Caco-2 (cell line): ENCODE results near the gene TXLNG. TPM values are rescaled to one million over a fixed set of nuclear protein-coding genes. Genes with fewer than 3 reads are reported as not detected.
A peak's percentile ranks its signal among the peaks of the same experiment; 100 is the strongest.

Experiments
- BruUV-seq: library from RNA; stranded (reverse); fragments of 400-500 nt; replicated peaks from 2 replicates; lab custom pipeline; 2021; lab: Mats Ljungman, UMichigan
- CTCF ChIA-PET: fragments of 300-600 bp; sonication (Branson Sonifier 250); formaldehyde crosslinking; loops from one replicate; lab custom pipeline; 2022; ENCODE audit warnings: antibody characterized with exemption; lab: Charles Lee
- POLR2A ChIA-PET: fragments of 300-600 bp; sonication (Branson Sonifier 250); formaldehyde crosslinking; loops from one replicate; lab custom pipeline; 2022; ENCODE audit warnings: antibody characterized with exemption; lab: Charles Lee
- DNase-seq, 2 experiments: peaks; one replicate each; pipeline versions ENCODE4 v3.0.0 to v3.0.0-alpha.2; 2020 to 2022
- H3K27me3 ChIP-seq: replicated peaks from 2 replicates; pipeline ENCODE4 v1.6.0; 2011; ENCODE audit warnings: low read length; ENCODE audit not compliant: control insufficient read depth, insufficient read depth
- H3K36me3 ChIP-seq: 2 replicates; pipeline ENCODE4 v1.5.1; 2011; ENCODE audit warnings: low read length; ENCODE audit not compliant: control insufficient read depth, insufficient read depth
- H3K4me1 ChIP-seq: fragments of 250-450 bp; sonication (Bioruptor Pico); 2 replicates; pipeline ENCODE4 v1.5.1; 2020; ENCODE audit warnings: mild to moderate bottlenecking
- H3K4me3 ChIP-seq: 2 replicates; pipeline ENCODE4 v1.5.1; 2011; ENCODE audit warnings: low read depth, mild to moderate bottlenecking, control low read depth, low read length
- H3K9me3 ChIP-seq: fragments of 250-450 bp; sonication (Bioruptor Pico); 2 replicates; pipeline ENCODE4 v1.5.1; 2020; ENCODE audit warnings: mild to moderate bottlenecking, moderate library complexity
- H3K27ac Mint-ChIP-seq: one replicate; pipeline ENCODE4 v1.8.0; 2022; ENCODE audit warnings: mixed read lengths; ENCODE audit not compliant: unreplicated experiment
- H3K27me3 Mint-ChIP-seq: one replicate; pipeline ENCODE4 v1.8.0; 2022; ENCODE audit warnings: mixed read lengths; ENCODE audit not compliant: insufficient read depth, unreplicated experiment
- H3K36me3 Mint-ChIP-seq: one replicate; pipeline ENCODE4 v1.8.0; 2022; ENCODE audit warnings: mild to moderate bottlenecking, mixed read lengths; ENCODE audit not compliant: insufficient read depth, unreplicated experiment
- H3K4me1 Mint-ChIP-seq: one replicate; pipeline ENCODE4 v1.8.0; 2022; ENCODE audit warnings: low read depth, mixed read lengths; ENCODE audit not compliant: unreplicated experiment
- H3K4me3 Mint-ChIP-seq: one replicate; pipeline ENCODE4 v1.8.0; 2022; ENCODE audit warnings: mild to moderate bottlenecking, moderate library complexity, mixed read lengths; ENCODE audit not compliant: unreplicated experiment
- H3K9me3 Mint-ChIP-seq: one replicate; pipeline ENCODE4 v1.8.0; 2022; ENCODE audit warnings: mixed read lengths; ENCODE audit not compliant: unreplicated experiment
- CTCF ChIP-seq, 2 experiments: fragments of 200-600 bp in 1 of 2; IDR thresholded peaks; 1 replicate in 1 of 2; 2 replicates in 1 of 2; pipeline versions ENCODE4 v1.5.1 to v1.8.0; 2011 to 2022; ENCODE audit warnings: antibody characterized with exemption in 1 of 2, control low read depth in 1 of 2, inconsistent platforms in 1 of 2, low read depth in 1 of 2, low read length in 1 of 2, mild to moderate bottlenecking in 1 of 2, moderate library complexity in 1 of 2; ENCODE audit not compliant: insufficient read depth in 1 of 2, severe bottlenecking in 1 of 2, unreplicated experiment in 1 of 2
- intact Hi-C: fragments of 100-400 bp; cut with micrococcal nuclease; formaldehyde crosslinking; loops from one replicate; pipeline ENCODE4 v1.10.0; 2022; ENCODE audit not compliant: unreplicated experiment
- total RNA-seq: library from RNA; stranded (reverse); gene quantifications from 2 replicates; pipeline ENCODE4 v1.2.3, GENCODE V29; 2022

The TXLNG gene
- total RNA-seq, 1 experiment from 2014 or later, result 18.3 TPM

- intact Hi-C loops, result no loop called here
- Histone ChIP-seq H3K9me3 (no peaks in the 10 kb centered on the region), H3K27me3 (no peaks in the 10 kb centered on the region), H3K4me3 (no peak overlapping the region), H3K36me3 (no peaks in the 10 kb centered on the region), H3K4me1 (no peaks in the 10 kb centered on the region)
- peaks cover 3% of the 10 kb centered on the region for H3K27me3 Mint-ChIP-seq
- no peak overlapping the region for H3K27ac Mint-ChIP-seq
- TF ChIP-seq CTCF (IDR thresholded peaks at IDR 0.05; ENCODE audit: insufficient read depth in 1 of 2, low read depth in 1 of 2, low read length in 1 of 2, severe bottlenecking in 1 of 2, unreplicated experiment in 1 of 2), result no peak
- DNase-seq, result no peak
- no peaks in the 10 kb centered on the region for H3K9me3 Mint-ChIP-seq
- H3K4me1 Mint-ChIP-seq, result no peaks in the 10 kb centered on the region
- no peak overlapping the region for H3K4me3 Mint-ChIP-seq
- H3K36me3 Mint-ChIP-seq, result no peaks in the 10 kb centered on the region
- POLR2A ChIA-PET, result no interaction called here
- CTCF ChIA-PET, result no interaction called here
- no TSS peak for BruUV-seq
These were observed 90.4 kb downstream of the TXLNG start for GRCh38 chrX:16876696-16877095.

GRCh38 chrX:16882169-16882568 lies 95.9 kb downstream of the TXLNG start:
- H3K27ac Mint-ChIP-seq, result no peak overlapping the region
- Histone ChIP-seq H3K4me3 (peak overlapping the region; percentile 48), H3K36me3 (no peaks in the 10 kb centered on the region), H3K4me1 (no peaks in the 10 kb centered on the region), H3K9me3 (no peaks in the 10 kb centered on the region), H3K27me3 (no peaks in the 10 kb centered on the region)
- H3K36me3 Mint-ChIP-seq, result no peaks in the 10 kb centered on the region
- no TSS peak for BruUV-seq
- H3K4me1 Mint-ChIP-seq, result no peaks in the 10 kb centered on the region
- CTCF ChIA-PET, result interaction anchor here (0.6 to 2.2 kb wide), 8 partner anchors 8 to 200 kb away, joined by 3 to 42 read pairs (median 4); partner anchors contain the start of genes RBBP7 and REPS2
- peak in 1 of 2 experiments; percentile 3 for DNase-seq
- H3K27me3 Mint-ChIP-seq, result peaks cover 3% of the 10 kb centered on the region
- H3K9me3 Mint-ChIP-seq, result no peaks in the 10 kb centered on the region
- intact Hi-C loops, result no loop called here
- TF ChIP-seq CTCF (IDR thresholded peaks at IDR 0.05; ENCODE audit: insufficient read depth in 1 of 2, low read depth in 1 of 2, low read length in 1 of 2, severe bottlenecking in 1 of 2, unreplicated experiment in 1 of 2), result no peak
- peak overlapping the region; percentile 73 for H3K4me3 Mint-ChIP-seq
- POLR2A ChIA-PET, result no interaction called here

GRCh38 chrX:16882702-16883486 lies 96.6 kb downstream of the TXLNG start:
- Mint-ChIP-seq H3K4me1 (no peaks in the 10 kb centered on the region), H3K9me3 (no peaks in the 10 kb centered on the region), H3K27me3 (peaks cover 3% of the 10 kb centered on the region), H3K4me3 (peak overlapping the region; percentile 73), H3K36me3 (no peaks in the 10 kb centered on the region), H3K27ac (no peak overlapping the region)
- no peaks in the 10 kb centered on the region for H3K36me3 ChIP-seq
- CTCF ChIA-PET, result interaction anchor here (0.6 to 2.2 kb wide), 9 partner anchors 8 to 199 kb away, joined by 3 to 42 read pairs (median 4); partner anchors contain the start of genes RBBP7 and REPS2
- DNase-seq, result peak; percentile 57 to 59
- peak overlapping the region; percentile 48 for H3K4me3 ChIP-seq
- POLR2A ChIA-PET, result no interaction called here
- H3K27me3 ChIP-seq, result no peaks in the 10 kb centered on the region
- intact Hi-C loops, result loop anchor here (1.0 kb wide), 2 partner anchors 9 to 163 kb away; no protein-coding TSS in a partner anchor
- no peaks in the 10 kb centered on the region for H3K9me3 ChIP-seq
- H3K4me1 ChIP-seq, result no peaks in the 10 kb centered on the region
- TF ChIP-seq CTCF (IDR thresholded peaks at IDR 0.05; ENCODE audit: insufficient read depth in 1 of 2, low read depth in 1 of 2, low read length in 1 of 2, severe bottlenecking in 1 of 2, unreplicated experiment in 1 of 2), result peak; percentile 47 to 67
- no TSS peak for BruUV-seq
